ENCODE results near the gene ADAT3. TPM values are rescaled to one million over a fixed set of nuclear protein-coding genes. Genes with fewer than 3 reads are reported as not detected.

ADAT3 gene
- total RNA-seq, 4 donors from 2014 or later = 18.7 to 73.2 (median 30.3) TPM

- Histone ChIP-seq H3K4me3 (no peak overlapping the region), H3K36me3 (peaks cover 0 to 9% (median 2%) of the 10 kb centered on the region in 4 donors), H3K27ac (no peak overlapping the region), H3K9me3 (no peaks in the 10 kb centered on the region), H3K27me3 (no peaks in the 10 kb centered on the region), H3K4me1 (peaks cover 11 to 56% (median 45%) of the 10 kb centered on the region in 4 donors)
- TF ChIP-seq POLR2A (IDR thresholded peaks at IDR 0.05) (no peak), CTCF (IDR thresholded peaks at IDR 0.05) (no peak), POLR2AphosphoS5 (IDR thresholded peaks at IDR 0.05) (no peak), EP300 (IDR thresholded peaks at IDR 0.05; ENCODE audit: low read depth) (no peak)
- 93% methylated on average over 10 of the region's 10 CpGs; no CpG with 5 or more reads in 1 of the 2 donors for WGBS, 2 donors (ENCODE audit: low coverage in 1 of 2)
- no peak for DNase-seq
- intact Hi-C loops (cut with DNase I; ENCODE audit: low total_unique reads) = no loop called here
- in situ Hi-C loops (cut with MboI; ENCODE audit: low pct_ligation_motif_present in 1 of 4, low pct_unique_long_range_greater_than_20kb in 1 of 4, low sequenced_read_pairs in 3 of 4) = no loop called here
These were observed 5.0 kb downstream of the ADAT3 start for GRCh38 chr19:1910177-1910576.

DNA sequence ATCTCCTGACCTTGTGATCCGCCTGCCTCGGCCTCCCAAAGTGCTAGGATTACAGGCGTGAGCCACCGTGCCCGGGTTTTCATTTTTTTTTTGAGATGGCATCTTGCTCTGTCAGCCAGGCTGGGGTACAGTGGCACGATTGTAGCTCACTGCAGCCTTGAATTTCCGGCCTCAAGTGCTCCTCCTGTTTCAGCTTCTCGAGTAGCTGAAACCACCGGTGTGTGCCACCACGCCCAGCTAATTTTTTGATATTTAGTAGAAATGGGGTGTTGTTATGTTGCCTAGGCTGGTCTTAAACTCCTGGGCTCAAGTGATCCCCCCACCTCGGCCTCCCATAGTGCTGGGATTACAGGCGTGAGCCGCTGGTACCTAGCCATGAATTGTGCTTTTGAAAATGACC is 5.9 kb downstream of the ADAT3 start:
- intact Hi-C loops (cut with DNase I; ENCODE audit: low total_unique reads) (no loop called here), in situ Hi-C loops (cut with MboI; ENCODE audit: low pct_ligation_motif_present in 1 of 4, low pct_unique_long_range_greater_than_20kb in 1 of 4, low sequenced_read_pairs in 3 of 4) (no loop called here)
- no peaks in the 10 kb centered on the region for H3K27me3 ChIP-seq
- H3K36me3 ChIP-seq = peaks cover 0 to 9% (median 2%) of the 10 kb centered on the region in 4 donors
- DNase-seq = no peak
- H3K9me3 ChIP-seq = no peaks in the 10 kb centered on the region
- H3K27ac ChIP-seq = no peak overlapping the region
- TF ChIP-seq POLR2A (IDR thresholded peaks at IDR 0.05) (no peak), CTCF (IDR thresholded peaks at IDR 0.05) (no peak), EP300 (IDR thresholded peaks at IDR 0.05; ENCODE audit: low read depth) (no peak), POLR2AphosphoS5 (IDR thresholded peaks at IDR 0.05) (no peak)
- H3K4me1 ChIP-seq = peaks cover 11 to 50% (median 40%) of the 10 kb centered on the region in 4 donors
- 97% methylated on average over 13 of the region's 13 CpGs; no CpG with 5 or more reads in 1 of the 2 donors for WGBS, 2 donors (ENCODE audit: low coverage in 1 of 2)
- no peak overlapping the region for H3K4me3 ChIP-seq

GRCh38 chr19:1911995-1912394 is 6.8 kb downstream of the ADAT3 start:
- intact Hi-C loops (cut with DNase I; ENCODE audit: low total_unique reads) = no loop called here
- Histone ChIP-seq H3K9me3 (no peaks in the 10 kb centered on the region), H3K4me1 (peaks cover 11 to 41% (median 31%) of the 10 kb centered on the region in 4 donors), H3K27me3 (no peaks in the 10 kb centered on the region), H3K36me3 (peaks cover 0 to 9% (median 2%) of the 10 kb centered on the region in 4 donors), H3K4me3 (no peak overlapping the region), H3K27ac (peak overlapping the region in 3 of 4 donors; percentile 56 to 64 (median 57))
- peak; percentile 89 for DNase-seq
- peak; percentile 73 for TF ChIP-seq POLR2A (IDR thresholded peaks at IDR 0.05)
- no peak for TF ChIP-seq CTCF (IDR thresholded peaks at IDR 0.05)
- TF ChIP-seq EP300 (IDR thresholded peaks at IDR 0.05; ENCODE audit: low read depth) = no peak
- peak; percentile 40 to 59 (median 59) for TF ChIP-seq POLR2AphosphoS5 (IDR thresholded peaks at IDR 0.05)
- in situ Hi-C loops (cut with MboI; ENCODE audit: low pct_ligation_motif_present in 1 of 4, low pct_unique_long_range_greater_than_20kb in 1 of 4, low sequenced_read_pairs in 3 of 4) = no loop called here
- WGBS, 2 donors (ENCODE audit: low coverage in 1 of 2) = 69% methylated on average over 17 of the region's 37 CpGs; no CpG with 5 or more reads in 1 of the 2 donors

GRCh38 chr19:1912760-1913505 is 7.7 kb downstream of the ADAT3 start:
- WGBS, 2 donors (ENCODE audit: low coverage in 1 of 2) = 97 to 98% methylated on average over 40 to 77 of the region's 77 CpGs
- H3K27me3 ChIP-seq = no peaks in the 10 kb centered on the region
- no peak overlapping the region for H3K4me3 ChIP-seq
- TF ChIP-seq EP300 (IDR thresholded peaks at IDR 0.05; ENCODE audit: low read depth) = no peak
- TF ChIP-seq POLR2A (IDR thresholded peaks at IDR 0.05) = no peak
- no peak for TF ChIP-seq CTCF (IDR thresholded peaks at IDR 0.05)
- no peak for TF ChIP-seq POLR2AphosphoS5 (IDR thresholded peaks at IDR 0.05)
- intact Hi-C loops (cut with DNase I; ENCODE audit: low total_unique reads) = no loop called here
- no peaks in the 10 kb centered on the region for H3K9me3 ChIP-seq
- peaks cover 11 to 32% (median 25%) of the 10 kb centered on the region in 4 donors for H3K4me1 ChIP-seq
- peaks cover 0 to 9% (median 3%) of the 10 kb centered on the region in 4 donors for H3K36me3 ChIP-seq
- H3K27ac ChIP-seq = peak overlapping the region in 1 of 4 donors; percentile 56
- in situ Hi-C loops (cut with MboI; ENCODE audit: low pct_ligation_motif_present in 1 of 4, low pct_unique_long_range_greater_than_20kb in 1 of 4, low sequenced_read_pairs in 3 of 4) = no loop called here
- no peak for DNase-seq
